K562 (cell line): Measurements from ENCODE around the gene ANO4. TPM values are rescaled to one million over a fixed set of nuclear protein-coding genes. Genes with fewer than 3 reads are reported as not detected.

Experiments
- ATAC-seq: fragments of 200-7000 bp; cut with Tn5 transposase; 3 replicates; pipeline ENCODE4 v1.9.1; 2020; ENCODE audit warnings: moderate library complexity
- BruUV-seq: library from RNA; stranded (reverse); fragments of 400-500 nt; replicated peaks from 2 replicates; lab custom pipeline; 2021; lab: Mats Ljungman, UMichigan
- CTCF ChIA-PET: fragments of 300-600 bp; formaldehyde crosslinking; extraction: SDS; loops from one replicate; lab custom pipeline; 2021; ENCODE audit warnings: low intra/inter-chr PET ratio; lab: Yijun Ruan, JAX
- POLR2A ChIA-PET: fragments of 300-600, 350-650 bp; sonication (Branson Sonifier 250); formaldehyde crosslinking; extraction: SDS; loops from one replicate; lab custom pipeline; 2021; ENCODE audit warnings: antibody characterized with exemption, inconsistent platforms; lab: Yijun Ruan, JAX
- DNase-seq, 4 experiments: peaks; one replicate each; pipeline versions ENCODE4 v3.0.0 to v3.0.0-alpha.2; 2011 to 2018; ENCODE audit warnings: low spot score in 3 of 4, mixed read lengths in 3 of 4; ENCODE audit errors: extremely low read depth in 1 of 4
- FAIRE-seq: peaks from 2 replicates; lab custom pipeline; 2011; peaks lifted over from hg19 to GRCh38; lab: Jason Lieb, UNC
- H2AFZ ChIP-seq: 2 replicates; pipeline ENCODE4 v1.6.0; 2011; ENCODE audit warnings: low read depth, low read length, control low read depth, inconsistent platforms
- H3K27ac ChIP-seq: fragments of 200-600 bp; 3 replicates; pipeline ENCODE4 v1.8.0; 2011; ENCODE audit warnings: low read depth, mild to moderate bottlenecking, control low read depth, inconsistent platforms, low read length, moderate library complexity, mixed read lengths; ENCODE audit errors: extremely low read depth
- H3K27me3 ChIP-seq, 2 experiments: fragments of 300-600 bp in 1 of 2; 2 replicates in 1 of 2; 3 replicates in 1 of 2; pipeline versions ENCODE4 v1.6.0 to v1.8.0; 2011; ENCODE audit warnings: inconsistent platforms in 2 of 2, low read length in 2 of 2, mild to moderate bottlenecking in 1 of 2, mixed read lengths in 1 of 2, moderate library complexity in 1 of 2; ENCODE audit not compliant: control insufficient read depth in 2 of 2, insufficient read depth in 2 of 2
- H3K36me3 ChIP-seq: fragments of 300-600 bp; 3 replicates; pipeline ENCODE4 v1.8.0; 2011; ENCODE audit warnings: mild to moderate bottlenecking, low read length, inconsistent platforms; ENCODE audit not compliant: control insufficient read depth, insufficient read depth
- H3K4me1 ChIP-seq, 2 experiments: fragments of 200-600 bp in 1 of 2; replicated peaks in 1 of 2; 2 replicates in 1 of 2; 3 replicates in 1 of 2; pipeline versions ENCODE4 v1.5.1 to v1.8.0; 2011; ENCODE audit warnings: inconsistent platforms in 2 of 2, low read length in 2 of 2, mild to moderate bottlenecking in 1 of 2, mixed read lengths in 1 of 2, moderate library complexity in 1 of 2; ENCODE audit not compliant: control insufficient read depth in 2 of 2, insufficient read depth in 2 of 2
- H3K4me2 ChIP-seq: 2 replicates; pipeline ENCODE4 v1.6.1; 2011; ENCODE audit warnings: low read length, control low read depth, inconsistent platforms, mixed read lengths; ENCODE audit not compliant: insufficient read depth
- H3K4me3 ChIP-seq: fragments of 200-600 bp; sonication (generic), shearing (Covaris generic); 2 replicates; pipeline ENCODE4 v1.5.1; 2016; ENCODE audit warnings: control low read depth, inconsistent platforms
- H3K79me2 ChIP-seq: fragments of 200-600 bp; 3 replicates; pipeline ENCODE4 v1.8.0; 2011; ENCODE audit warnings: low read length, inconsistent platforms; ENCODE audit not compliant: control insufficient read depth, insufficient read depth
- H3K9ac ChIP-seq, 2 experiments: 2 replicates each; pipeline versions ENCODE4 v1.6.0 to v1.6.1; 2011; ENCODE audit warnings: low read depth in 2 of 2, low read length in 2 of 2, control low read depth in 1 of 2, inconsistent platforms in 1 of 2, mild to moderate bottlenecking in 1 of 2, mixed read lengths in 1 of 2; ENCODE audit not compliant: insufficient read depth in 1 of 2
- H3K9me1 ChIP-seq: one replicate; pipeline ENCODE4 v1.6.0; 2011; ENCODE audit warnings: inconsistent platforms, mild to moderate bottlenecking, low read length, moderate library complexity; ENCODE audit not compliant: control insufficient read depth, insufficient read depth
- H3K9me3 ChIP-seq: replicated peaks from 2 replicates; pipeline ENCODE4 v1.5.1; 2011; ENCODE audit warnings: low read depth, low read length, inconsistent platforms; ENCODE audit not compliant: control insufficient read depth, insufficient read depth
- H4K20me1 ChIP-seq: replicated peaks from 2 replicates; pipeline ENCODE4 v1.6.1; 2011; ENCODE audit warnings: low read length, inconsistent platforms, mixed read lengths; ENCODE audit not compliant: control insufficient read depth, insufficient read depth
- ASH1L ChIP-seq: fragments of 450-650 bp; IDR thresholded peaks from 2 replicates; pipeline ENCODE4 v1.6.1; 2018; ENCODE audit warnings: borderline replicate concordance, mild to moderate bottlenecking, low read depth; ENCODE audit not compliant: partially characterized antibody
- CBFA2T2 ChIP-seq: fragments of 450-650 bp; conservative IDR thresholded peaks from 2 replicates; pipeline ENCODE4 v1.6.1; 2017; ENCODE audit warnings: mild to moderate bottlenecking
- CBX8 ChIP-seq: fragments of 200-600 bp; sonication (generic); IDR thresholded peaks from 2 replicates; pipeline ENCODE4 v1.6.1; 2012; ENCODE audit warnings: borderline replicate concordance, mixed run types, low read depth, mild to moderate bottlenecking, moderate library complexity, mixed read lengths, low read length, control low read depth, inconsistent platforms; ENCODE audit not compliant: poor library complexity, severe bottlenecking; ENCODE audit errors: extremely low read depth
- HDAC2 ChIP-seq: fragments of 450-650 bp; IDR thresholded peaks from 2 replicates; pipeline ENCODE4 v1.6.1; 2016; ENCODE audit warnings: mild to moderate bottlenecking
- NRF1 ChIP-seq, 2 experiments: fragments of 450-650 bp; IDR thresholded peaks in 1 of 2; conservative IDR thresholded peaks in 1 of 2; 2 replicates each; pipeline ENCODE4 v1.6.1; 2014; ENCODE audit warnings: mild to moderate bottlenecking in 2 of 2
- SMARCC2 ChIP-seq: fragments of 450-650 bp; IDR thresholded peaks from 2 replicates; pipeline ENCODE4 v1.6.1; 2017; ENCODE audit warnings: antibody characterized with exemption, moderate library complexity, mild to moderate bottlenecking, low read depth
- ZC3H11A ChIP-seq: IDR thresholded peaks from 2 replicates; pipeline ENCODE4 v1.6.1; 2012; ENCODE audit warnings: low read depth, low read length, improper control_type of control experiment
- ZFPM2 ChIP-seq: fragments of 250-450 bp; sonication (Bioruptor Pico); IDR thresholded peaks from 2 replicates; pipeline ENCODE4 v1.5.1; 2022; ENCODE audit warnings: mild to moderate bottlenecking
- ZNF77 ChIP-seq: fragments of 250-450 bp; sonication (Bioruptor Pico); IDR thresholded peaks from 2 replicates; pipeline ENCODE4 v1.5.0; 2020
- ZNF778 ChIP-seq: fragments of 450-650 bp; formaldehyde crosslinking; IDR thresholded peaks from 2 replicates; pipeline ENCODE4 v1.4.0; 2020; ENCODE audit warnings: mild to moderate bottlenecking, moderate library complexity
- WGBS: fragments of 100-300 bp; shearing (Covaris generic); methylation state at CpG from one replicate; pipeline ENCODE4 v1.1.6; 2016; ENCODE audit warnings: low coverage, mixed read lengths; ENCODE audit not compliant: insufficient coverage; ENCODE audit errors: missing lambda C conversion rate; 5-methylcytosine and 5-hydroxymethylcytosine counted together
- in situ Hi-C: fragments of 300-500 bp; cut with MboI; formaldehyde crosslinking; loops from 4 replicates; pipeline ENCODE4 v1.15.0; 2018; ENCODE audit warnings: inconsistent platforms, mixed read lengths
- intact Hi-C: fragments of 100-400 bp; cut with micrococcal nuclease; formaldehyde crosslinking; loops from 2 replicates; pipeline ENCODE4 v1.14.2; 2022
- polyA plus RNA-seq, 8 experiments: library from polyadenylated mRNA; depleted of rRNA in 4 of 8; stranded (reverse) in 5 of 8; unstranded in 3 of 8; fragments of >200 nt; fragmentation: Nextera tagmentation in 2 of 8; fragmentation: Illumina TruSeq in 1 of 8; extraction: Ambion mirVana in 2 of 8; extraction: Trizol in 1 of 8; gene quantifications; 2 replicates each; pipeline versions ENCODE4 v1.2.1 to v1.2.3, GENCODE V29; 2011 to 2014; ENCODE audit warnings: inconsistent platforms in 1 of 8, missing spikeins in 1 of 8
- total RNA-seq, 7 experiments: library from RNA; depleted of rRNA in 6 of 7; stranded (reverse); fragments of >200 nt in 6 of 7; fragmentation: Illumina TruSeq in 2 of 7; extraction: Trizol in 2 of 7; gene quantifications; 2 replicates each; pipeline versions ENCODE4 v1.2.1 to v1.2.3, GENCODE V29; 2011 to 2021; ENCODE audit warnings: low replicate concordance in 1 of 7
- TF ChIP-seq, protein P1 (sequence below): sonication (generic); formaldehyde crosslinking; IDR thresholded peaks from 2 replicates; pipeline ENCODE4 v1.8.0; 2023; ENCODE audit warnings: mild to moderate bottlenecking, missing genetic modification reagents

ANO4 gene
- total and polyA plus RNA-seq, 9 of the 15 experiments (the other 6 are each of a cell fraction or from before 2014, with no cell fraction given) = not detected

DNA sequence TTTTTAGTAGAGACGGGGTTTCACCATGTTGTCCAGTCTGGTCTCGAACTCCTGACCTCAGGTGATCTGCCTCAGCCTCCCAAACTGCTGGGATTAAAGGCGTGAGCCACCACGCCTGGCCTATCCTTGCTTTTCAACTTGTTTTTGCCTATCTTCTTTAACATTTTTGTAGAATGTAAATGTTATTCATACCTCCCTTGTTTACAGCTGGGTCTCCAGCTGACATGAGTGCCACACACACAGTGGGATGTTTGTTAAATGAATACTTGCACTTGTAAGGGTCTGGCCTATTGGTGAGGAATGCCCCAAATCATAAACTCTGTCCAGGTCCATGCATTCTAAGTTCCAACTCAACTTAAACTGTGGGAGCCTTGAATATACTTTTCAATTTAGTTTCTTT is 176.3 kb downstream of the ANO4 start:
- FAIRE-seq (no peak), ATAC-seq (no peak), DNase-seq (no peak)
- Histone ChIP-seq H2AFZ (no peak overlapping the region), H3K9me3 (no peaks in the 10 kb centered on the region), H3K4me2 (no peak overlapping the region), H3K9ac (no peak overlapping the region), H3K36me3 (no peaks in the 10 kb centered on the region), H3K27me3 (no peaks in the 10 kb centered on the region), H3K4me3 (no peak overlapping the region), H3K9me1 (no peaks in the 10 kb centered on the region), H3K4me1 (no peaks in the 10 kb centered on the region), H4K20me1 (no peaks in the 10 kb centered on the region), H3K79me2 (no peaks in the 10 kb centered on the region), H3K27ac (no peak overlapping the region)
- intact Hi-C loops (no loop called here), in situ Hi-C loops (no loop called here)
- 0% methylated on average over 4 of the region's 4 CpGs for WGBS
- BruUV-seq = no TSS peak
- TF ChIP-seq ASH1L = no peak
- TF ChIP-seq CBX8 = no peak
- no peak for TF ChIP-seq ZNF77 (CRISPR knock-in tag)
- TF ChIP-seq SMARCC2 = no peak
- TF ChIP-seq ZC3H11A = no peak
- TF ChIP-seq HDAC2 = no peak
- TF ChIP-seq CBFA2T2 = no peak
- no peak for TF ChIP-seq NRF1 (conservative IDR thresholded peaks at IDR 0.05 in 1 of 2, IDR thresholded peaks at IDR 0.05 in 1 of 2)
- no peak for TF ChIP-seq ZFPM2 (CRISPR knock-in tag)
- TF ChIP-seq ZNF778 (CRISPR knock-in tag) = no peak
- TF ChIP-seq, protein P1, sequence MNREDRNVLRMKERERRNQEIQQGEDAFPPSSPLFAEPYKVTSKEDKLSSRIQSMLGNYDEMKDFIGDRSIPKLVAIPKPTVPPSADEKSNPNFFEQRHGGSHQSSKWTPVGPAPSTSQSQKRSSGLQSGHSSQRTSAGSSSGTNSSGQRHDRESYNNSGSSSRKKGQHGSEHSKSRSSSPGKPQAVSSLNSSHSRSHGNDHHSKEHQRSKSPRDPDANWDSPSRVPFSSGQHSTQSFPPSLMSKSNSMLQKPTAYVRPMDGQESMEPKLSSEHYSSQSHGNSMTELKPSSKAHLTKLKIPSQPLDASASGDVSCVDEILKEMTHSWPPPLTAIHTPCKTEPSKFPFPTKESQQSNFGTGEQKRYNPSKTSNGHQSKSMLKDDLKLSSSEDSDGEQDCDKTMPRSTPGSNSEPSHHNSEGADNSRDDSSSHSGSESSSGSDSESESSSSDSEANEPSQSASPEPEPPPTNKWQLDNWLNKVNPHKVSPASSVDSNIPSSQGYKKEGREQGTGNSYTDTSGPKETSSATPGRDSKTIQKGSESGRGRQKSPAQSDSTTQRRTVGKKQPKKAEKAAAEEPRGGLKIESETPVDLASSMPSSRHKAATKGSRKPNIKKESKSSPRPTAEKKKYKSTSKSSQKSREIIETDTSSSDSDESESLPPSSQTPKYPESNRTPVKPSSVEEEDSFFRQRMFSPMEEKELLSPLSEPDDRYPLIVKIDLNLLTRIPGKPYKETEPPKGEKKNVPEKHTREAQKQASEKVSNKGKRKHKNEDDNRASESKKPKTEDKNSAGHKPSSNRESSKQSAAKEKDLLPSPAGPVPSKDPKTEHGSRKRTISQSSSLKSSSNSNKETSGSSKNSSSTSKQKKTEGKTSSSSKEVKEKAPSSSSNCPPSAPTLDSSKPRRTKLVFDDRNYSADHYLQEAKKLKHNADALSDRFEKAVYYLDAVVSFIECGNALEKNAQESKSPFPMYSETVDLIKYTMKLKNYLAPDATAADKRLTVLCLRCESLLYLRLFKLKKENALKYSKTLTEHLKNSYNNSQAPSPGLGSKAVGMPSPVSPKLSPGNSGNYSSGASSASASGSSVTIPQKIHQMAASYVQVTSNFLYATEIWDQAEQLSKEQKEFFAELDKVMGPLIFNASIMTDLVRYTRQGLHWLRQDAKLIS (CRISPR knock-in tag) = no peak
- POLR2A ChIA-PET = no interaction called here
- CTCF ChIA-PET = no interaction called here
